Stimulated activated naive B cell treated with anti-CD40 and anti-IgM and Interleukin-4, amounts not matched to agents 10 μg/mL and 1 μg/mL and 100 μg/mL, for 72 hours (primary cell): ENCODE results near the gene DPP9.

ENCODE experiments used
- ATAC-seq, 2 donors: fragments of 150-1000 bp; cut with Tn5 transposase; replicated peaks; 2 replicates each; pipeline ENCODE4 v1.10.0; 2021; ENCODE audit warnings: moderate library complexity in 1 of 2
- DNase-seq: peaks from one replicate; pipeline ENCODE4 v3.0.0; 2021
- H3K27ac Mint-ChIP-seq: one replicate; pipeline ENCODE4 v1.8.0; 2022; ENCODE audit warnings: mild to moderate bottlenecking, mixed read lengths
- H3K27me3 Mint-ChIP-seq, 2 donors: one replicate each; pipeline ENCODE4 v1.8.0; 2022; ENCODE audit warnings: mixed read lengths in 2 of 2
- H3K36me3 Mint-ChIP-seq, 2 donors: one replicate each; pipeline ENCODE4 v1.8.0; 2022; ENCODE audit warnings: mixed read lengths in 2 of 2, mild to moderate bottlenecking in 1 of 2
- H3K4me1 Mint-ChIP-seq, 2 donors: one replicate each; pipeline ENCODE4 v1.8.0; 2022; ENCODE audit warnings: mixed read lengths in 2 of 2, mild to moderate bottlenecking in 1 of 2
- H3K4me3 Mint-ChIP-seq, 2 donors: one replicate each; pipeline ENCODE4 v1.8.0; 2022; ENCODE audit warnings: mild to moderate bottlenecking in 2 of 2, mixed read lengths in 2 of 2, moderate library complexity in 1 of 2
- H3K9me3 Mint-ChIP-seq, 2 donors: one replicate each; pipeline ENCODE4 v1.8.0; 2022; ENCODE audit warnings: mixed read lengths in 2 of 2, mild to moderate bottlenecking in 1 of 2

The DPP9 gene

DNA sequence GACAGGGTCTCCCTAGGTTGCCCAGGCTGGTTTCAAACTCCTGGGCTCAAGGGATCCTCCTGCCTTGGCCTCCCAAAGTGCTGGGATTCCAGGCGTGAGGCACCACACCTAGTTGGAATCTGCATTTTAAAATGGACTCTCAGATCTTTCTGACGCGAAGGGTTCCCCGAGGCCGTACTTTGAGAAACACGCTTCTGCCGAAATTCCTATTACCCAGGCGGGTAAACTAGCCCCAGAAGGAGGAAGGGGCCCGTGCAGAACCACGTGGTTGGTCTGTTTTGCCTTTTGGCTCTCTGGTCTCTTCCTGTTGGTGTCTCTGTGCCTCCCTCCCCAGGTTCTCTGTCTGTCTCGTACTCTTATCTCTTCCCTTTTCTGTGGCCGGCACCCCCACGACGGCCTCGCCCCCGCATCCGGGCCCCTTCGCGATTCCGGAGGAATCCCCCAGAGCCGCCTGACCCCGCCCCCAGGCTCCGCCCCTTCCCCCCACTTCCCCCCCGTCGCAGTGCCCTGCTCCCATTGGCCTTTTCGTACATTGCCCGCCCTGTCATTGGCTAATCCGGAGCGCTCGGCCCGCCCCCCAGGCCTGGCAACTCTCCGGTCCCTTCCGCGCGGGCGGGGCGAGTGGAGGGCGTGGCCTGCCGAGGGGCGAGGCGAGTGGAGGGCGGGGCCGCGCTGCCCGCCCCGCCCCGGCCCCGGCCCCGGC, 84.7 kb downstream of the DPP9 start, which contains the start of gene TNFAIP8L1:
Gene TNFAIP8L1 (plus strand): TSS at position 689 of the 703 bp plus-strand sequence. CDS start 12,354 bp downstream, outside the sequence.
- H3K4me3 Mint-ChIP-seq: peak within 1 kb of the TSS; percentile 87 to 97
- H3K4me1 Mint-ChIP-seq: peaks cover 22 to 52% of the 10 kb centered on the region in 2 donors
- peak; percentile 89 to 92 for ATAC-seq
- H3K27ac Mint-ChIP-seq: peak within 1 kb of the TSS; percentile 99
- H3K36me3 Mint-ChIP-seq: peaks cover 2 to 4% of the 10 kb centered on the region in 2 donors
- H3K27me3 Mint-ChIP-seq: peaks cover 0 to 6% of the 10 kb centered on the region in 2 donors
- peak; percentile 97 for DNase-seq
- H3K9me3 Mint-ChIP-seq: no peaks in the 10 kb centered on the region

DNA sequence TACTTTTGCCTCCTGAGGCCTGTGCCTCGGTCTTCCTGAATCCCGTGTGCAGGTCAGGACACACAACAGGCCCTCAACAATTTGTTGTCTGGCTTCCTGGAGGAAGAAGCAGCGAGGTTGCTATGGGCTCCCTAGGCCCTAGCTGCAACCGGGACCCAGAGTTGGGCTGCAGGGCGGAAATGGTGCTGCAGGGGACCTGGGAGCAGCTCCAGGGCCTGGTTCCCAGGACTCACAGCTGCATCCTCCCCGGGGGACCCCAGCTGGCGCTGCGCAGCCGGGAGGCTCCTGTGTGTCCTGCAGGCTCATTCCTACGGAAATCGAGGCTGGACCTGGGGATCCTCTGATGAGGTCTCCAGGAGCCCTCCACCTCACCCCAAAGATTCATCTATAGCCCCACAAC, 85.3 kb downstream of the DPP9 start:
- ATAC-seq: no peak
- no peaks in the 10 kb centered on the region for H3K9me3 Mint-ChIP-seq
- H3K4me3 Mint-ChIP-seq: no peak overlapping the region
- peaks cover 1 to 12% of the 10 kb centered on the region in 2 donors for H3K27me3 Mint-ChIP-seq
- peaks cover 2 to 4% of the 10 kb centered on the region in 2 donors for H3K36me3 Mint-ChIP-seq
- peaks cover 26 to 56% of the 10 kb centered on the region in 2 donors for H3K4me1 Mint-ChIP-seq
- no peak for DNase-seq
- peak overlapping the region; percentile 47 for H3K27ac Mint-ChIP-seq

DNA sequence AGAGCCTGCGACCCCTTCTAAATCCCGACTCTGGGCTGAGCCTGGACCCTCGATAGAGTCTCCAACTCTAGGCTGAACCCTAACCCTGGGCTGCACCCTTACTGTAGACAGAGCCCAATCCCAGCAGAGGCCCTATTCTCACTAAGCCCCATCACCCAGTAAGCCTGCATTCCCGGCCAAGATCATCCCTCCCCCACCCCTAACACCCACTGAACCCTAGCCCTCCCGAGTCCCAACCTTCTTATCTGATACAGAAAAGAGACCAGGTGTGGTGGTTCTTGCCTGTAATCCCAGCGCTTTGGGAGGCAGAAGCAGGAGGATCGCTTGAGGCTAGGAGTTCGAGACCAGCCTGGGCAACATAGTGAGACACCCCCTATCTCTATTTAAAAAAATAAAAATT, 86.9 kb downstream of the DPP9 start:
- no peaks in the 10 kb centered on the region for H3K36me3 Mint-ChIP-seq
- H3K27me3 Mint-ChIP-seq: peaks cover 10 to 22% of the 10 kb centered on the region in 2 donors
- no peak overlapping the region for H3K27ac Mint-ChIP-seq
- DNase-seq: no peak
- no peaks in the 10 kb centered on the region for H3K9me3 Mint-ChIP-seq
- ATAC-seq: no peak
- peak overlapping the region; percentile 69 to 77 for H3K4me3 Mint-ChIP-seq
- peaks cover 24 to 46% of the 10 kb centered on the region in 2 donors for H3K4me1 Mint-ChIP-seq

DNA sequence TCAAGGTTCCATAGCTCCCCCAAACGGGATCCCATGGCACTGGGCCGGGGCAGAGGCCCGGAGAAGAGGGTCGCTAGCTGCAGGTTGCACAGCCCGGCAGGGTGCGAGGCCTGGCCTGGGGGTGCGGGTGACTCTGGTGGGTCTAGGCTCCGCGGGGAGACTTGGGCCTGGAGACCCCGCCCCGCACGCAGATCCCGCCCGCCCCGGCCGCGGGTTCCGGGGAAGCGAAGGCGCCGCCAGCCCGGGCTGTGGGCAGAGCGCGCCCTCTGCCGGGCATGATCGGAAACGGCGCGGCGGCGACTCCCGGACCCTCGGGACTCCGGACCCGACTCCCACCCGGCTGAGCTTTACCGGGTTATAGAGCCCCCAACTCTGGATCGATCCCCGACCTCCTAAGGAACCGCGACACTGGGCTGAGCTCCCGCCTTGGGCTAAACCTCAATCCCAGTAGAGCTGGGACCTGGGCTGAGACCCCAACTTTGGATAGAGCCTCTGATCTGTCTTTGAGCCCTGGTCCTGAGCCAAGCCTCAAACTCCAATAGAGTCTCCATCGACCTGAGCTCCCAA, 87.4 kb downstream of the DPP9 start:
- peak overlapping the region; percentile 51 for H3K27ac Mint-ChIP-seq
- H3K9me3 Mint-ChIP-seq: no peaks in the 10 kb centered on the region
- peak; percentile 24 to 36 for ATAC-seq
- H3K36me3 Mint-ChIP-seq: no peaks in the 10 kb centered on the region
- peak; percentile 67 for DNase-seq
- H3K4me3 Mint-ChIP-seq: peak overlapping the region; percentile 69 to 77
- peaks cover 10 to 22% of the 10 kb centered on the region in 2 donors for H3K27me3 Mint-ChIP-seq
- peaks cover 22 to 44% of the 10 kb centered on the region in 2 donors for H3K4me1 Mint-ChIP-seq

DNA sequence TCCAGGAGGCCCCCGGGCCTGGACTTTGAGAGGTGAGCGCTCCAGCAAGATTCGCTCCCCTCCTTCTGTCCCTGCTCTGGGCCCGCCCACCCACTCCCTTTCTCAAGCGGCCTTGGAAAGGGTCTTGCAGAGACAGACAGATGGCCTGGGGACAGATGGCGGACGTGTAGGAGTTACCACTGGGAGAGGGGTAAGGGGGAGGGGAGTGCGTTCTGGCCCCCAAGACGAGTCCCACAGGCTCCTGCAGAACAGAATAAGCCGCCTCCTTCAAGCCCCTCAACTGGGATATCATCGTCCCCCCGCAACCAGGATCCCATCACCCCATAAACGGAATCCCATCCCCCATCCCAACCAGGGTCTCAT, 87.9 kb downstream of the DPP9 start:
- Mint-ChIP-seq H3K9me3 (no peaks in the 10 kb centered on the region), H3K4me3 (peak overlapping the region; percentile 36 to 77), H3K27me3 (peaks cover 10 to 22% of the 10 kb centered on the region in 2 donors), H3K4me1 (peaks cover 19 to 39% of the 10 kb centered on the region in 2 donors), H3K36me3 (no peaks in the 10 kb centered on the region), H3K27ac (no peak overlapping the region)
- no peak for DNase-seq
- ATAC-seq: no peak

DNA sequence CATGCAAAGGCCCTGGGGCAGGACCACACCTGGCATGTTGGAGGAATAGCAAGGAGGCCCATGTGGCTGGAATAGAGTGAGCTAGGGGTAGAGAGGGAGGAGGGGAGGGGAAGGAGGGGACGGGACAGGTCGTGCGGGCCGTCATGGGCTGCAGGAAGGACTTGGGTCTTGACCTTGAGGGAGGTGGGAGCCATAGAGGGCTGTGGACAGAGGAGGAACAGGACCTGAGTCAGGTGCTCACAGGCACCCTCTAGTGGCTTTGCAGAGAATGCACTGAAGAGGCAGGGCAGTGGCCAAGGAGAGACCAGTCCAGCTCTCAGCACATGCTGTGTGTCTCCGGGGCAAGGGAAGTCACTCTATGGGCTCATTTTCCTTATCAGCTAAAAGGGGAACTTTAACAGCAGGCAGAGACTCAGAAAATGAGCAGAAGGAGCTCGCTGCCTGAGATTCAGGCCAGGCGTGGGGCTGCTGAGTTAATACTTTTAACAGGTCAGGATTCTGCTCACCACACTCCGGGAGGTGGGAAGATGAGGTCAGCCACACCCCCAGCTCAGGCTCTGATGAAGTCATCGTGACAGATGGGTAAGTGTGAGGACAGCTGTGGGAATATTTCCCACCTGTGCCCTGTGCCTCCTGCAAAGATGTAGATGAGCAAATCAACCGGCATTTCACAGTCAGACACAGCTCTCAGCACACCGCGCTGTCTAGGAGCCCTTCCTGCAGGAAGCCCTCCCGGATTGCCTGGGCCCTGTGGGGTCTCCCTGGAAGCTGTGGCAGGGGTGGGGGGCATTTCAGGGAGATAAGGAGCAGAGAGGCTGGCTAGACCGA, 90.3 kb downstream of the DPP9 start:
- peaks cover 11 to 25% of the 10 kb centered on the region in 2 donors for H3K4me1 Mint-ChIP-seq
- H3K9me3 Mint-ChIP-seq: no peaks in the 10 kb centered on the region
- H3K36me3 Mint-ChIP-seq: no peaks in the 10 kb centered on the region
- peaks cover 10 to 22% of the 10 kb centered on the region in 2 donors for H3K27me3 Mint-ChIP-seq
- no peak overlapping the region for H3K4me3 Mint-ChIP-seq
- ATAC-seq (peak; percentile 69 to 73), DNase-seq (peak; percentile 46)
- peak overlapping the region; percentile 66 for H3K27ac Mint-ChIP-seq
